Left lung (tissue), 10 donors: ENCODE results near the gene TMEM91. TPM values are rescaled to one million over a fixed set of nuclear protein-coding genes. Genes with fewer than 3 reads are reported as not detected.

Source experiments
- ATAC-seq: fragments of 200-7000 bp; cut with Tn5 transposase; one replicate; pipeline ENCODE4 v1.9.1; 2020; ENCODE audit warnings: moderate library complexity
- DNase-seq, 4 donors: peaks; one replicate each; pipeline ENCODE4 v3.0.0-alpha.2; 2013 to 2020
- H3K27ac ChIP-seq, 2 donors: fragments of 200-600 bp; sonication (generic) in 1 of 2; one replicate each; pipeline versions ENCODE4 v1.5.0 to v1.8.0; 2020 to 2021
- H3K27me3 ChIP-seq, 2 donors: fragments of 200-600 bp; sonication (generic) in 1 of 2; one replicate each; pipeline versions ENCODE4 v1.5.0 to v1.8.0; 2020 to 2021
- H3K36me3 ChIP-seq, 2 donors: fragments of 200-600 bp; sonication (generic) in 1 of 2; one replicate each; pipeline versions ENCODE4 v1.5.0 to v1.8.0; 2020 to 2021
- H3K4me1 ChIP-seq, 2 donors: fragments of 200-600 bp; one replicate each; pipeline ENCODE4 v1.8.0; 2021
- H3K4me3 ChIP-seq, 2 donors: fragments of 200-600 bp; sonication (generic) in 1 of 2; one replicate each; pipeline versions ENCODE4 v1.5.0 to v1.8.0; 2020 to 2021; ENCODE audit warnings: mild to moderate bottlenecking in 1 of 2
- H3K9me3 ChIP-seq, 2 donors: fragments of 200-600 bp; sonication (generic) in 1 of 2; one replicate each; pipeline versions ENCODE4 v1.5.0 to v1.8.0; 2020 to 2021
- CTCF ChIP-seq, 2 donors: fragments of 200-600 bp; sonication (generic) in 1 of 2; IDR thresholded peaks; one replicate each; pipeline versions ENCODE4 v1.5.0 to v1.8.0; 2021; ENCODE audit warnings: antibody characterized with exemption in 2 of 2
- intact Hi-C, 2 donors: fragments of 100-400 bp; cut with DNase I; formaldehyde crosslinking; loops; one replicate each; pipeline versions ENCODE4 v1.11.2 to v1.14.2; 2022
- polyA plus RNA-seq, 6 donors: library from polyadenylated mRNA; unstranded; fragments of 120-200 nt; gene quantifications; one replicate each; pipeline ENCODE4 v1.2.1, GENCODE V29; 2013; ENCODE audit not compliant: insufficient read length in 6 of 6
- total RNA-seq, 2 donors: library from RNA; stranded (reverse); fragmentation: NEBNext Ultra II Directional; extraction: Animal tissue kit (Norgen Biotek cat#: 25700); gene quantifications; one replicate each; pipeline ENCODE4 v1.2.1, GENCODE V29; 2021
- donor health status: DM: no; HTN: yes; CAD: no.
- donor health status: DM: no; HTN: no; CAD: no.

TMEM91 gene
- total and polyA plus RNA-seq, 8 donors = 10.1 to 22.0 (median 17.1) TPM

- TF ChIP-seq CTCF (IDR thresholded peaks at IDR 0.05) = no peak
- DNase-seq (no peak), ATAC-seq (no peak)
- Histone ChIP-seq H3K9me3 (no peaks in the 10 kb centered on the region), H3K27me3 (no peaks in the 10 kb centered on the region), H3K4me1 (peaks cover 0 to 12% of the 10 kb centered on the region in 2 donors), H3K36me3 (peaks cover 0 to 58% of the 10 kb centered on the region in 2 donors), H3K27ac (no peak overlapping the region), H3K4me3 (no peak overlapping the region)
- intact Hi-C loops = no loop called here
These were observed 8.0 kb downstream of the TMEM91 start for GRCh38 chr19:41384351-41384750.

GRCh38 chr19:41386442-41386841 is 10.1 kb downstream of the TMEM91 start:
- no peak for TF ChIP-seq CTCF (IDR thresholded peaks at IDR 0.05)
- H3K36me3 ChIP-seq = peaks cover 0 to 79% of the 10 kb centered on the region in 2 donors
- no peaks in the 10 kb centered on the region for H3K9me3 ChIP-seq
- no peak for ATAC-seq
- H3K4me3 ChIP-seq = no peak overlapping the region
- intact Hi-C loops = no loop called here
- H3K4me1 ChIP-seq = no peaks in the 10 kb centered on the region
- DNase-seq = no peak
- H3K27ac ChIP-seq = no peak overlapping the region
- H3K27me3 ChIP-seq = no peaks in the 10 kb centered on the region

GRCh38 chr19:41391618-41392017 is 15.3 kb downstream of the TMEM91 start:
- H3K9me3 ChIP-seq = no peaks in the 10 kb centered on the region
- H3K27me3 ChIP-seq = no peaks in the 10 kb centered on the region
- peaks cover 0 to 52% of the 10 kb centered on the region in 2 donors for H3K36me3 ChIP-seq
- no peak for DNase-seq
- no peak for TF ChIP-seq CTCF (IDR thresholded peaks at IDR 0.05)
- no peak overlapping the region for H3K4me3 ChIP-seq
- no peak overlapping the region for H3K27ac ChIP-seq
- ATAC-seq = no peak
- intact Hi-C loops = no loop called here
- H3K4me1 ChIP-seq = peaks cover 3 to 21% of the 10 kb centered on the region in 2 donors

GRCh38 chr19:41392775-41393174 is 16.4 kb downstream of the TMEM91 start:
- no peak for DNase-seq
- intact Hi-C loops = no loop called here
- H3K27me3 ChIP-seq = no peaks in the 10 kb centered on the region
- H3K4me1 ChIP-seq = peaks cover 3 to 26% of the 10 kb centered on the region in 2 donors
- H3K27ac ChIP-seq = no peak overlapping the region
- H3K36me3 ChIP-seq = peaks cover 0 to 43% of the 10 kb centered on the region in 2 donors
- H3K4me3 ChIP-seq = no peak overlapping the region
- no peak for TF ChIP-seq CTCF (IDR thresholded peaks at IDR 0.05)
- no peak for ATAC-seq
- no peaks in the 10 kb centered on the region for H3K9me3 ChIP-seq

GRCh38 chr19:41395355-41395754 is 19.0 kb downstream of the TMEM91 start:
- H3K27me3 ChIP-seq = no peaks in the 10 kb centered on the region
- ATAC-seq (no peak), DNase-seq (no peak)
- peaks cover 13 to 50% of the 10 kb centered on the region in 2 donors for H3K4me1 ChIP-seq
- no peak overlapping the region for H3K4me3 ChIP-seq
- H3K9me3 ChIP-seq = no peaks in the 10 kb centered on the region
- no peak overlapping the region for H3K27ac ChIP-seq
- no peak for TF ChIP-seq CTCF (IDR thresholded peaks at IDR 0.05)
- peaks cover 0 to 18% of the 10 kb centered on the region in 2 donors for H3K36me3 ChIP-seq
- intact Hi-C loops = no loop called here
